ENCODE results near the gene ZNF185.

Gene ZNF185

DNA sequence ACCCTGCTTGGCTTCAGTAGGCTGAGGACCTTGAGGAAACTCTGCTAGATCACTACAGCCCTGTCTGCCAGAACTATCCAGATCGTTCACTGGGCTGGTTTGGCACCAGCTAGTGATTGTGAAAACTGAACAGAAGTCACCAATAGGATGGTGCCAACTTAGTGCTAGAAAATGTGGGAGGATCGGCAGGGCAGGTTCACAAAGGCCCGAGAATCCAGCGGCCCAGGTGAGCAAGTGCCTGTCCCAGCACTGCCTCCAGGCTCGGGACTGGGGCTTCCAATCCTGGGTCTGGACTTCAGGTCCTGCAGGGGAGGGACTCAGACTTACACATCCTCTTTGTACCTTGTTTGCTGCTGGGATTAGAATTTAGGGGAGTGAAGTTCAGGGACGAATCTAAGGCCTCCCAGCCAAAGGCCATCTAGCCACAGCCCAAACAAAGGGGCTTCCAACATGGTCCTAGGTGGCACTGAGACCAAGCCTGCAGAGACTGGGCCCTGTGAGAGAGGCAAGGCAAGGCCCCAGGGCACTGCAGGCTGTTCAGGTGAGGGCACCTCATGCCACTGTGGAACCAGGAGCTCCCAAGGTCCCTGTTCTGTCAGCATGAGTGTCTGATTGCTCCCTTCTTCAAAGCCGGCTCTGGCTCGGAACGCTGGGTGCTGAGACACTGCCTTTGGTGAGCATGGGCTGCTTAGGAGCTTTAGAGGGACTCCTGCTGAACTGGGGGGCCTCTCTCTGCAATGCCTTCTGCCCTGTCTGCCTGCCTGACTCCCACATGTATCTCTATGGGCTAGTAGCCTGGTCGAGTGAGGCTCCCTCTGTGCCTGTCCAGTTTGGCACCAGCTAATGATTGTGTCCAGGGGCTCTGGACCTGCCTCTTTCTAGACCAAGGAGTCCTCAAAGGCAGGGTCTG lies 20.7 kb upstream of the ZNF185 start:
- no peak overlapping the region for H3K4me3 ChIP-seq (ENCODE audit: low read length)
- no peaks in the 10 kb centered on the region for H3K36me3 ChIP-seq (ENCODE audit: insufficient read depth, low read length)
- no peaks in the 10 kb centered on the region for H3K9me3 ChIP-seq (replicated peaks; ENCODE audit: low read length)
- H3K4me1 ChIP-seq (ENCODE audit: control insufficient read depth, insufficient read depth, low read length): no peaks in the 10 kb centered on the region
- H3K9ac ChIP-seq (ENCODE audit: low read depth, low read length): no peak overlapping the region
- H3K27me3 ChIP-seq (ENCODE audit: control insufficient read depth, insufficient read depth, low read length): no peaks in the 10 kb centered on the region
- no peak overlapping the region for H3K4me2 ChIP-seq (ENCODE audit: low read length)

DNA sequence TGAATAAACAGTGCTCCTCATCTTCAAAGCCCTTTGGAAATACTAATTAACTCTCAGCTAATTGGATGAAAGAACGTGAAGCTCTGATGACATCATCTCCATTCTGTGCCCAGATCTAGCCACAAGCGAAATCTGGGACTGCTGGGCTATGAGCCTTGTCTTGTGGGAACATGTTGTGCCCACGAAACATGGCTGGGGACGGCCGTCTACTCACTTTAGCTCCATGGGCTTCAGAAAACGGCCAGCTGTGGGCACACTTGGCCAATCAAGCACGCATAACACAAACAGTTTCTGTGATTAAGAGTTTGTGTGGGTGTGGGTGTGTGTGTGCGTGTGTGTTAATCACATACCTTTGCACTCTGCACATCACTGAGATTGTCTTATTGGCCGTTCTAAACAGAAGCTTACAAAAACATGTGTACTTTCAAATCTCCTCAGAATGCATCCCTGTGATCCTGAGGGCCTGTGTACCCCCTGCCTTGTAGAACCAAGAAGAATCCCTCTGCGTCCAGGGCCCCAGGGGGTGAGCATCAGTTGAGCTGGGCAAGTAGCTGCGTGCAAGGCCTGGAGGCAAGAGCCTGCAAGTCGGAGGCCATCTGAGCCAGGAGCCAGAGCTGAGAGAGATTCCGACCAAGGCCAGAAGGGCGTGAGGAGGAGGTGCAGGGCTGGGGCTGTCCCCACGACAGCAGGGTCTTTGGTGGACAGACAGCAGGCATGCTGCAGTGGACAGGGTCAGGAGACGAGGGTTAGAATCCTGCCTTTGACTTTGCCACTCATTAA lies 18.7 kb upstream of the ZNF185 start:
- H3K9me3 ChIP-seq (replicated peaks; ENCODE audit: low read length): no peaks in the 10 kb centered on the region
- H3K36me3 ChIP-seq (ENCODE audit: insufficient read depth, low read length): no peaks in the 10 kb centered on the region
- no peaks in the 10 kb centered on the region for H3K4me1 ChIP-seq (ENCODE audit: control insufficient read depth, insufficient read depth, low read length)
- H3K27me3 ChIP-seq (ENCODE audit: control insufficient read depth, insufficient read depth, low read length): no peaks in the 10 kb centered on the region
- H3K9ac ChIP-seq (ENCODE audit: low read depth, low read length): no peak overlapping the region
- no peak overlapping the region for H3K4me3 ChIP-seq (ENCODE audit: low read length)
- H3K4me2 ChIP-seq (ENCODE audit: low read length): no peak overlapping the region

DNA sequence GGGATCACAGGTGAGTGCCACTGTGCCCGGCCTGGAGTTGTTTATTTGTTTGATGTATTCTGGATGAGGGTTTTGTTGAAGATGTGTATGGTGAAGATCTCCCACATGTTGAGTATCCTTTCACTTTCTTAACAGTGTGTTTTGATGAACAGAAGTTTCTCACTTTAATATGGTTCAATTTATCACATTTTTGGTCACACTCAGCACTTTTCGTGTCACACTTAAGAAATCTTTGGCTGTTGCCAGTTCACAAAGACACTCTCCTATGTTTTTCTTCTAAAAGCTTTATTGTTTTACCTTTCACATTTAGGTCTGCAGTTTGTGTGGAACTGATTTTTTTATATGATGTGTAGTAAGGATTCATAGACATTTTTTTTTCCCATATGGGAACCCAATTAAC lies 16.6 kb upstream of the ZNF185 start:
- Histone ChIP-seq H3K4me1 (ENCODE audit: control insufficient read depth, insufficient read depth, low read length) (no peaks in the 10 kb centered on the region), H3K36me3 (ENCODE audit: insufficient read depth, low read length) (no peaks in the 10 kb centered on the region), H3K9ac (ENCODE audit: low read depth, low read length) (no peak overlapping the region), H3K4me2 (ENCODE audit: low read length) (no peak overlapping the region), H3K4me3 (ENCODE audit: low read length) (no peak overlapping the region), H3K27me3 (ENCODE audit: control insufficient read depth, insufficient read depth, low read length) (no peaks in the 10 kb centered on the region), H3K9me3 (replicated peaks; ENCODE audit: low read length) (no peaks in the 10 kb centered on the region)

DNA sequence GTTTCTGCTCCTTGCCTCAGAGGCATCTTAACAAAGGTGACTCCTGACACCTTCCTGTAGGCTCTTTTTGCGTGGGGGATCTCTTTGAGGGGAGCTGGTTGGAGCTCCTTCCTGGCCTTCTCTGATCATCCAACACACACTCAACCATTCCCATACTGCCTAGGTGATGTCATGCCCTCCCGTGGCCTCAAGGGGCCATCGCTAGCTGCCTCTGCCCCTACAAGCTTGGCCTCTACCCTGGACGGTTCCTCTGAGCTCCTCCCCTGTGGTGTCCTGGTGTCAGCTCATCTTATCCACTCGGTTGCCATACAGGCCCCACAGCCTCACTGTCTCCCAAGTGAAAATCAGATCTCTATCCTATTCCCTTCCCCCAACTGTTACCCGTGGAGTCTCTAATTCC lies 13.7 kb upstream of the ZNF185 start:
- H3K9ac ChIP-seq (ENCODE audit: low read depth, low read length): no peak overlapping the region
- H3K4me1 ChIP-seq (ENCODE audit: control insufficient read depth, insufficient read depth, low read length): no peaks in the 10 kb centered on the region
- no peak overlapping the region for H3K4me2 ChIP-seq (ENCODE audit: low read length)
- H3K4me3 ChIP-seq (ENCODE audit: low read length): no peak overlapping the region
- no peaks in the 10 kb centered on the region for H3K36me3 ChIP-seq (ENCODE audit: insufficient read depth, low read length)
- H3K9me3 ChIP-seq (replicated peaks; ENCODE audit: low read length): no peaks in the 10 kb centered on the region
- peaks cover 10% of the 10 kb centered on the region for H3K27me3 ChIP-seq (ENCODE audit: control insufficient read depth, insufficient read depth, low read length)

DNA sequence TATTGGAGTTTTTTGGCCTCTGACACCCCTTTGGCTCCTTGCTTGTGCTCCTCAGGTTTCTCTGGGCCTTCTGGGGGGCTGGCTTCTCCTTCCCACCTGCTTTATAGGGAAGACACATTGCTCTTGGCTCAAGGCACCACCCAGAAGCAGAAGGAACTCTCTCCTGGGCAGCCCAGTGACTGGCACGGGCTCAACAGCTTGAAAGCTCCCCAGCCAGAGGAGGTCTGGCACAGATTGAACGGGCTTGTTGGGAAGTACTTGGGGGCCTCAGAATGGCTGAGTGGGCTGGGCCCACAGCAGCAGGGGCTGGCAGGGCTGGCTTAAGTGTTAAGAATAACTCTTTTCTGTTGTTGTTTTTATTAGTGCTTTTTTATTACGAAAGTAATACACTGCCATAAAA lies 11.2 kb upstream of the ZNF185 start:
- no peaks in the 10 kb centered on the region for H3K4me1 ChIP-seq (ENCODE audit: control insufficient read depth, insufficient read depth, low read length)
- H3K27me3 ChIP-seq (ENCODE audit: control insufficient read depth, insufficient read depth, low read length): peaks cover 23% of the 10 kb centered on the region
- H3K4me3 ChIP-seq (ENCODE audit: low read length): no peak overlapping the region
- no peak overlapping the region for H3K4me2 ChIP-seq (ENCODE audit: low read length)
- no peaks in the 10 kb centered on the region for H3K9me3 ChIP-seq (replicated peaks; ENCODE audit: low read length)
- no peak overlapping the region for H3K9ac ChIP-seq (ENCODE audit: low read depth, low read length)
- no peaks in the 10 kb centered on the region for H3K36me3 ChIP-seq (ENCODE audit: insufficient read depth, low read length)

DNA sequence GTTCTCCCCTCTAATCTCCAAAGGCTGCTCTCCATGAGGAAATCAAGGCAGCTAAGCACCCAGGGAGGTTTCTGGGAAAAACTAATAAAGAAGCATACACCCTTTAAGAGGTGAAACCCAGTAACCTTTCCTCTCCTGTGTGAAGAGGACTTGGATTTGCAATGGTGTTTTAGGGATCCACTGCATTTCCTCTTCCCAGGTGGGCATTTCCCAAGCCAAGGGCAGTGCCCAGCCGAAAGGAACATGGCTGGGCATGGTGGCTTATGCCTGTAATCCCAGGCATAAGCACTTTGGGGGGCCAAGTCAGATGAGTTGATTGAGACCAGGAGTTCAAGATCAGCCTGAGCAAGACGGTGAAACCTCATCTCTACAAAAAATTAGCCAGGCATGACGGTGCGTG lies 5.4 kb upstream of the ZNF185 start:
- no peaks in the 10 kb centered on the region for H3K9me3 ChIP-seq (replicated peaks; ENCODE audit: low read length)
- no peaks in the 10 kb centered on the region for H3K36me3 ChIP-seq (ENCODE audit: insufficient read depth, low read length)
- H3K4me3 ChIP-seq (ENCODE audit: low read length): no peak overlapping the region
- H3K4me2 ChIP-seq (ENCODE audit: low read length): no peak overlapping the region
- H3K9ac ChIP-seq (ENCODE audit: low read depth, low read length): no peak overlapping the region
- H3K27me3 ChIP-seq (ENCODE audit: control insufficient read depth, insufficient read depth, low read length): peaks cover 30% of the 10 kb centered on the region
- H3K4me1 ChIP-seq (ENCODE audit: control insufficient read depth, insufficient read depth, low read length): peaks cover 15% of the 10 kb centered on the region

DNA sequence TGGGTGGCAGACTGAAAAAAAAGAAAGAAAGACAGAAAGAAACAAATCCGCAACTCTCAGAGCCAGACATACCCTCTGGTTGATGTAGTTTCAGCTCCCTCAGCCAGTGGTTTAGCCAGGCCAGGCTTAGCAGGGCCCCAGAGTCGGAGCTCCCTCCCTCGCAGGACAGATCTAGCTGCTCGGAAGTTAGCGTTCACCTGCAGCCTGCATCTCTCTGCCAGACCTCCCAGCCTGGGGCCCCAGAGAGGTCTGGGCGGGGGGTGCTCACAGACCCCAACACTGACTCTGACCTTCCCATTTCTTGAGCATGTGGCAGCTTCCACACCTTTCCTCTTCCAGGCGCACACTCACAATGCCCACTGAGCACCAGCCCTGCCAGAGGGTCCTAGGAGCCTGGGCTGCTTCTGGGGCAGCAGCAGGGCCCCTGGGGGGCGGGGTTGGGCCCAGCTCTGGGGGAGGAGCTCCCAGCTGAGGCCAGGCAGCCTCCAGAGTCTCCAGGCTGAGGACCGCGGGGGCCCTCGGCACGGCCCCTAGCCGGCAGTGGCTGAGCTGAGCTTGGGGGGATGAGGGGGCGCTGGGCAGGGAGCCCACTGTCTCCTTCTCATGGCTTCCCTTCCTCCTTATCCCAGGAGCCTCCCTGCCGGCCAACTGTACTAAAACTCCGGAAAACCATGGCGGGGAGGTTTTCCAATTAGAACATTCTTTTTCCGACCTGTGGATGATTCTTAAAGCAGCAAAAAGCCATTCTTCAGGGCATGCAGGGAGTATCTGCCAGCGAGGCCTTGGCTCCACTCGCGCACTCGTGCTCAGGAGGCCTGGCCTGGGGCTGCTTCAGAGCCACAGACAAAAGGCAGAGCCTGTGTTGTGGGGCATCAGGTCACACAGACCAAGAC lies 4.6 kb upstream of the ZNF185 start:
- Histone ChIP-seq H3K4me3 (ENCODE audit: low read length) (no peak overlapping the region), H3K27me3 (ENCODE audit: control insufficient read depth, insufficient read depth, low read length) (peaks cover 27% of the 10 kb centered on the region), H3K36me3 (ENCODE audit: insufficient read depth, low read length) (no peaks in the 10 kb centered on the region), H3K4me1 (ENCODE audit: control insufficient read depth, insufficient read depth, low read length) (peaks cover 15% of the 10 kb centered on the region), H3K4me2 (ENCODE audit: low read length) (no peak overlapping the region), H3K9ac (ENCODE audit: low read depth, low read length) (no peak overlapping the region), H3K9me3 (replicated peaks; ENCODE audit: low read length) (no peaks in the 10 kb centered on the region)

DNA sequence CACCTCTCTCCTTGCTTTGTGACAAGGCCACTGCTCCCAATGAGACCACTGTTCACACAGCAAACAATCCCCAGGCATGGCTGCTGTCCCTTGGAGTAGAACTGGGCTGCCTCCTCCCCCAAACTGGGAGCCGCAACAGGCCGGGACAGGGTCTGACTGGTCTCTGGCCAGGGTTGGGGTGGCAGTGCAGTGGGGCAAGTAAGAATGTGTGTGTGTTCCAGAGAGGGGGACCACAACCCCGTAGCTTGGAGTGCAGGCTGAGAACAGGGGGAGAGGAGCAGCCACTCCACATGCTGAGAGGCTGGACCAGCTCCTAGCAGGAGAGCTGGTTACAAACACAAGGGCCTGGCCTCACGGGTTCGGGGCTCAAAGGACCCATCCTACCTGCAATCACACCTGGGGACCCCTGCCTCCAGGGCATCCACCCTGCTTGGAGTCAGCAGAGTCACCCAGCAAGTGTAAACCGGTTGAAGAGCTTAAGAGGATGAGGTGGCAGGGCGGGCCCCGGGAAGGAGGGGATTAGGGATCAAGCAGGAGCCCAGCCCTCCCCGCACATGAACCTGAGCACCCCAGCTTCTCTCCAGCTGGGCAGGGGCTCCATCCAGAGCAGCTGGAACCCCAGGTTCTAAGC lies 3.8 kb upstream of the ZNF185 start:
- Histone ChIP-seq H3K36me3 (ENCODE audit: insufficient read depth, low read length) (no peaks in the 10 kb centered on the region), H3K4me3 (ENCODE audit: low read length) (no peak overlapping the region), H3K4me2 (ENCODE audit: low read length) (no peak overlapping the region), H3K27me3 (ENCODE audit: control insufficient read depth, insufficient read depth, low read length) (peaks cover 23% of the 10 kb centered on the region), H3K9me3 (replicated peaks; ENCODE audit: low read length) (no peaks in the 10 kb centered on the region), H3K9ac (ENCODE audit: low read depth, low read length) (no peak overlapping the region), H3K4me1 (ENCODE audit: control insufficient read depth, insufficient read depth, low read length) (peaks cover 15% of the 10 kb centered on the region)

DNA sequence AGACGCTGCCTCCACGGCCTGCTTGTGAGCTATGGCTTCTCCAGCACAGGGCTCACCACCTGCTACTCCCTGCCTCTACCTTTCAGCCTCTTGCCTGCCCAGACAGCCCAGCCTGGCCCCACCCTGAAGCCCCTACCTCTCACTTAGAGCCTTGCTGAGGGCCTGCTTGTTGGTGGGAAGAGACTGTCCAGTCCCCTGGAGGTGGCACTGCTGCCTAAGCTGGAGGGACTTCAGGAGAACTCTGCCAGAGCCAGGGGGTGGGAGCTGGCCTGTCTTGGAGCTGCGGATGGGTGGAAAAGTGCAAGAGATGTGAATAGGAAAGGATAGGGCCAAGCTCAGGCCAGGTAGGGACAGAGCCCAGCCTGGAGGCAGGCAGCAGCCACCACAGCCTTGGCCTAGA lies 2.7 kb upstream of the ZNF185 start:
- no peak overlapping the region for H3K4me3 ChIP-seq (ENCODE audit: low read length)
- H3K9me3 ChIP-seq (replicated peaks; ENCODE audit: low read length): no peaks in the 10 kb centered on the region
- H3K4me2 ChIP-seq (ENCODE audit: low read length): no peak overlapping the region
- no peak overlapping the region for H3K9ac ChIP-seq (ENCODE audit: low read depth, low read length)
- no peaks in the 10 kb centered on the region for H3K36me3 ChIP-seq (ENCODE audit: insufficient read depth, low read length)
- peaks cover 18% of the 10 kb centered on the region for H3K27me3 ChIP-seq (ENCODE audit: control insufficient read depth, insufficient read depth, low read length)
- peaks cover 15% of the 10 kb centered on the region for H3K4me1 ChIP-seq (ENCODE audit: control insufficient read depth, insufficient read depth, low read length)

DNA sequence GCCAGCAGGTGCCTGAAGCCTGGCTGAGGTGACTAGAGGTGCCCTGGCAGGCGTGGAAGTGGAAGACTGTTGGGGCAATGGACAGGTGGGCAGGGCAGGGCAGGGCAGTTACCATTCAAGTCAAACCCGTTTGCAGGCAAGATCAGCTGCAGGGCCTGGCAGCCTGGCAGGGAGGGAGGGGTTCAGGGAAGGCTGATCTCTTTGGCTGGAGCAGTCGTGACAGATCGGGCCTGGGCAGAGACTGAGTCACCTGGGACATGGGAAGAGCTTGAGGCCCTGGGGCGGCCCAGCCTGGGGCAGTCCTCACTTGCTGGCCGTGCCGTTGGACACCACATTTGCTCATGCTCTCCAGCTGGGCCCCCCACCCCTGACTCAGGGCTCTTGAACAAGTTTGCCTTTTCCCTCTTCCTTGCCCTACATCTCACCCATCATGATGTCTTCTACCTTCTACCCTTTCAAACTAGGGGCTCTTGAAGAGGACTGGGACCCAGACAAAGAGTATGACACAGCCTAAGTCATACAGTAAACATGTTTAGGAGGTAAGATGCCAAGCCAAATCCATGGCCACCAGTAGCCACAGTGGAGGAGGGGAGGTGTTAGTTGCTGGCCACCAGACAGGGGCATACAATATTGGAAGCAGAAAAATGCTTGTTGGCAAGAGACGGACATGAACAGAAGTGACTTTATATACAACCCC lies 2.0 kb upstream of the ZNF185 start:
- H3K36me3 ChIP-seq (ENCODE audit: insufficient read depth, low read length): no peaks in the 10 kb centered on the region
- no peak overlapping the region for H3K9ac ChIP-seq (ENCODE audit: low read depth, low read length)
- H3K4me3 ChIP-seq (ENCODE audit: low read length): no peak overlapping the region
- peaks cover 18% of the 10 kb centered on the region for H3K27me3 ChIP-seq (ENCODE audit: control insufficient read depth, insufficient read depth, low read length)
- H3K9me3 ChIP-seq (replicated peaks; ENCODE audit: low read length): no peaks in the 10 kb centered on the region
- peak overlapping the region; percentile 10 for H3K4me2 ChIP-seq (ENCODE audit: low read length)
- peaks cover 15% of the 10 kb centered on the region for H3K4me1 ChIP-seq (ENCODE audit: control insufficient read depth, insufficient read depth, low read length)

Measured in skeletal muscle satellite cell (primary cell).